Esophagus squamous epithelium (tissue), 5 donors: ENCODE data around the gene UMODL1. TPM values are rescaled to one million over a fixed set of nuclear protein-coding genes. Genes with fewer than 3 reads are reported as not detected.

Experiments used
- DNase-seq: peaks from one replicate; lab custom pipeline; 2025; lab: John Stamatoyannopoulos, UW
- H3K27ac ChIP-seq, 4 donors: fragments of 200-600 bp; sonication (generic); one replicate each; pipeline ENCODE4 v1.5.1; 2016 to 2019; ENCODE audit warnings: mild to moderate bottlenecking in 1 of 4
- H3K27me3 ChIP-seq, 4 donors: fragments of 200-600 bp; sonication (generic); 1 replicate in 3 of 4; 2 replicates in 1 of 4; pipeline versions ENCODE4 v1.5.1 to v1.6.0; 2017 to 2021; ENCODE audit warnings: antibody characterized with exemption in 1 of 4
- H3K36me3 ChIP-seq, 3 donors: fragments of 200-600 bp; sonication (generic); one replicate each; pipeline ENCODE4 v1.5.1; 2016 to 2019
- H3K4me1 ChIP-seq, 3 donors: fragments of 200-600 bp; sonication (generic); one replicate each; pipeline ENCODE4 v1.5.1; 2017 to 2019
- H3K4me3 ChIP-seq, 4 donors: fragments of 200-600 bp; sonication (generic); 1 replicate in 3 of 4; 2 replicates in 1 of 4; pipeline ENCODE4 v1.5.1; 2016 to 2019; ENCODE audit warnings: mild to moderate bottlenecking in 2 of 4, moderate library complexity in 1 of 4
- H3K9me3 ChIP-seq, 3 donors: fragments of 200-600 bp; sonication (generic); one replicate each; pipeline ENCODE4 v1.5.1; 2016 to 2019
- POLR2A ChIP-seq, 4 donors: fragments of 450-650 bp; IDR thresholded peaks; one replicate each; pipeline ENCODE4 v1.6.1; 2017; ENCODE audit warnings: antibody characterized with exemption in 4 of 4, mild to moderate bottlenecking in 4 of 4, moderate library complexity in 3 of 4
- WGBS, 2 donors: methylation state at CpG; one replicate each; pipeline ENCODE4 v1.1.5; 2018; 5-methylcytosine and 5-hydroxymethylcytosine counted together
- intact Hi-C: fragments of 100-400 bp; cut with DNase I; formaldehyde crosslinking; loops from one replicate; pipeline ENCODE4 v1.15.0; 2022
- total RNA-seq, 4 donors: library from RNA; depleted of rRNA; stranded (reverse); fragments of >200 nt; gene quantifications; one replicate each; pipeline ENCODE4 v1.1.0, GENCODE V29; 2016
- TF ChIP-seq, protein P1 (sequence below), 6 experiments: fragments of 450-650 bp in 4 of 6; fragments of 200-600 bp in 2 of 6; sonication (generic) in 2 of 6; IDR thresholded peaks; one replicate each; pipeline ENCODE4 v1.5.1; 2016 to 2019; ENCODE audit warnings: antibody characterized with exemption in 6 of 6, mild to moderate bottlenecking in 4 of 6, moderate library complexity in 4 of 6
- donor health status: DM: yes; HTN: yes; CAD: no.

UMODL1 gene
- total RNA-seq, 4 donors from 2014 or later, result not detected

DNA sequence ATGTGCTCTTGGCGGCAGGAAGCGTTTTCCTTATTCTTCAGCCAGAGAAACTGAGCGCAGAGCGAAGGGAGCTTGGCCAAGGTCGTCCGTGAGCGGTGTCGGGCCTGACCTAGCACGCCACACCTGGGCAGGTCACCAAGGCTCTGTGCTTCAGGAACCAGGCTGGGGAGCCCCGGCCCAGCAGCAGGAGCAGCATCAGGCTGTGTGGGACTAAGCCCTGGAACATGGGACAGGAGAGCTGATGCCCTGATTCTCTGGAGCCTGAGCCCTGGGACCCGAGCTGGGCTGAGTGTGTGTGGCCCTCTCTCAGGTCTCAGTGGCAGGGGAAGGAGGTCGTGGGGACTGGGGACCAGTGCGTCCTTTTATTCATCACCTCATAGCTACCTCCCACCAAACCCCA lies 82.6 kb downstream of the UMODL1 start:
- H3K4me3 ChIP-seq, result no peak overlapping the region
- H3K9me3 ChIP-seq, result no peaks in the 10 kb centered on the region
- no peak for DNase-seq
- H3K27me3 ChIP-seq, result peaks cover 0 to 71% (median 4%) of the 10 kb centered on the region in 4 donors
- 46 to 50% methylated on average over 4 to 9 of the region's 13 CpGs for WGBS, 2 donors
- peaks cover 0 to 14% (median 4%) of the 10 kb centered on the region in 3 donors for H3K4me1 ChIP-seq
- no peak overlapping the region for H3K27ac ChIP-seq
- no peaks in the 10 kb centered on the region for H3K36me3 ChIP-seq
- TF ChIP-seq POLR2A (IDR thresholded peaks at IDR 0.05), result no peak
- TF ChIP-seq, protein P1, sequence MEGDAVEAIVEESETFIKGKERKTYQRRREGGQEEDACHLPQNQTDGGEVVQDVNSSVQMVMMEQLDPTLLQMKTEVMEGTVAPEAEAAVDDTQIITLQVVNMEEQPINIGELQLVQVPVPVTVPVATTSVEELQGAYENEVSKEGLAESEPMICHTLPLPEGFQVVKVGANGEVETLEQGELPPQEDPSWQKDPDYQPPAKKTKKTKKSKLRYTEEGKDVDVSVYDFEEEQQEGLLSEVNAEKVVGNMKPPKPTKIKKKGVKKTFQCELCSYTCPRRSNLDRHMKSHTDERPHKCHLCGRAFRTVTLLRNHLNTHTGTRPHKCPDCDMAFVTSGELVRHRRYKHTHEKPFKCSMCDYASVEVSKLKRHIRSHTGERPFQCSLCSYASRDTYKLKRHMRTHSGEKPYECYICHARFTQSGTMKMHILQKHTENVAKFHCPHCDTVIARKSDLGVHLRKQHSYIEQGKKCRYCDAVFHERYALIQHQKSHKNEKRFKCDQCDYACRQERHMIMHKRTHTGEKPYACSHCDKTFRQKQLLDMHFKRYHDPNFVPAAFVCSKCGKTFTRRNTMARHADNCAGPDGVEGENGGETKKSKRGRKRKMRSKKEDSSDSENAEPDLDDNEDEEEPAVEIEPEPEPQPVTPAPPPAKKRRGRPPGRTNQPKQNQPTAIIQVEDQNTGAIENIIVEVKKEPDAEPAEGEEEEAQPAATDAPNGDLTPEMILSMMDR (IDR thresholded peaks at IDR 0.05), result no peak
- intact Hi-C loops, result loop anchor here (10.0 kb wide), 2 partner anchors 291 to 681 kb away; no protein-coding TSS in a partner anchor

DNA sequence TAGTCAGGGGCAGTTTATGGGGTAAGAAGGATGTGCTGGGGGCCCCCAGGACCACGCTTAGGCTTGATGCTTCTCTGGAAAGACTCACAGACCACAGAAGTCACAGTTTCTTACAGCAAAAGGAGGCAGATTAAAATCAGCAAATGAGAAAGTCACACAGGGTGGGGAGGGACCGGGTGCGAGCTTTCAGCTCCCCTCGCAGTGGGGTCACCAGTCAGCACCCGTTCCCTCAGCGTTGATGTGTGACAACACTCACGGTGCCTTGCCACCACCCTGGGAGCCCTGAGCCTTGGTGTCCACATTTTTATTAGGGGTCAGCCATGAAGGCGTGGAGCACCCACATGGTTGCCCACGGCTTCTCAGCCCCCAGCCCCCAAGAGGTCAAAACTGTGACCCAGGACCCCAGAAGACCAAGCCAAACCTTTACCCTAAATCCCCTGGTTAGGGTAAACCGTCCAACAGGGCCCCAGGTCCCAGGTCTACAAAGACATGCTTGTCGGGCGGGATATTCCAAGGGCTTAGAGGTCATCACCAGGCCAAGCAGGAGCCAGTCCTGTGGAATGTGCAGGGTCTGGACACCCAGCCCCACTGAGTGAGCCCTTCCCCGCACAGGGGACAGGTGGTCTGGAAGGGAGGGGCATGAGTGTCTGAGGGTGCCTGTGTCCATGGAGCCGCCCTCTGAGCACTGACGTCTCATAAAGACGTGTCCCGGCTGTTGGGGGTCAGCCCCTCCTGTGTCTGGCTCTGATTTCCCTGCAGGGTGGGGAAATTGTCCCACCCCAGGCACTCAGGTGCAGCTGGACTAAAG lies 83.3 kb downstream of the UMODL1 start:
- Histone ChIP-seq H3K4me3 (no peak overlapping the region), H3K36me3 (no peaks in the 10 kb centered on the region), H3K4me1 (peaks cover 0 to 14% (median 4%) of the 10 kb centered on the region in 3 donors), H3K27ac (no peak overlapping the region), H3K9me3 (no peaks in the 10 kb centered on the region), H3K27me3 (peaks cover 0 to 78% (median 4%) of the 10 kb centered on the region in 4 donors)
- 88 to 95% methylated on average over 8 to 12 of the region's 17 CpGs for WGBS, 2 donors
- no peak for DNase-seq
- no peak for TF ChIP-seq POLR2A (IDR thresholded peaks at IDR 0.05)
- TF ChIP-seq, protein P1 (IDR thresholded peaks at IDR 0.05), result no peak
- intact Hi-C loops, result loop anchor here (10.0 kb wide), 2 partner anchors 290 to 680 kb away; no protein-coding TSS in a partner anchor

DNA sequence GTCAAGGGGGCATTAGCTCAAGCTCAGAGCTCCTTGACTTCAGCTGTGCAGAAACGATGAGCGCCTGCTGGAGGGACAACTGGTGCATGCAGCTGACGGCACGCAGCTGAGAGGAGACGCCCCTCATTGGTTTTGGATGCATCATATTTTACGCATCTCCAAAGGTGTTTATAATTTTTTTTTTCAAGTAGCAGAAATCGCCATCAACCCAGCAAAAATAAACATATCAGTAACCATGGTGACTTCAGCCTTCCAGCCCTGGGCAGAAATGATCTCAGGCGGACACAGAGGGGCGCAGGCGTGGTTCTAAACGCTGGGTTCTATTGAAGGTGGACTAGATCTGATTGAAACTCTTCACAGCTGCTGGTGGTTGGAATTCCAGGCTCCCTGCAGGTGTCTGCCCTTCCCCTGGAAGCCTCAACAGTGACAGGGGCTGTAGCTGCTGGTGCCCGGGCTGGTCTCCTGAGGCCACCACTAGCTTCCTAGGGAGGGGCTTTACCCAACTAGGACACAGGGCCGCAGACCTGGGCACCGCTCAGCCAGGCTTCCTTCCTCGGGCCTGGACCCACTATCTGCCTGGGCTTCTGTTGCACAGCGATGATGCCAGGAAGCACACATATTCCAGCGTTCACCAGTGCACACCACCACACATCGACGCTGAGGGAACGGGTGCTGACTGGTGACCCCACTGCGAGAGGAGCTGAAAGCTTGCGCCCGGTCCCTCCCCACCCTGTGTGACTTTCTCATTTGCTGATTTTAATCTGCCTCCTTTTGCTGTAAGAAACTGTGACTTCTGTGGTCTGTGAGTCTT lies 84.1 kb downstream of the UMODL1 start:
- Histone ChIP-seq H3K27me3 (peaks cover 0 to 85% (median 4%) of the 10 kb centered on the region in 4 donors), H3K4me3 (no peak overlapping the region), H3K9me3 (no peaks in the 10 kb centered on the region), H3K27ac (no peak overlapping the region), H3K4me1 (peaks cover 0 to 14% (median 4%) of the 10 kb centered on the region in 3 donors), H3K36me3 (no peaks in the 10 kb centered on the region)
- TF ChIP-seq, protein P1 (IDR thresholded peaks at IDR 0.05), result no peak
- no peak for TF ChIP-seq POLR2A (IDR thresholded peaks at IDR 0.05)
- intact Hi-C loops, result loop anchor here (10.0 kb wide), 2 partner anchors 290 to 680 kb away; no protein-coding TSS in a partner anchor
- WGBS, 2 donors, result 79 to 96% methylated on average over 11 to 23 of the region's 23 CpGs
- no peak for DNase-seq

DNA sequence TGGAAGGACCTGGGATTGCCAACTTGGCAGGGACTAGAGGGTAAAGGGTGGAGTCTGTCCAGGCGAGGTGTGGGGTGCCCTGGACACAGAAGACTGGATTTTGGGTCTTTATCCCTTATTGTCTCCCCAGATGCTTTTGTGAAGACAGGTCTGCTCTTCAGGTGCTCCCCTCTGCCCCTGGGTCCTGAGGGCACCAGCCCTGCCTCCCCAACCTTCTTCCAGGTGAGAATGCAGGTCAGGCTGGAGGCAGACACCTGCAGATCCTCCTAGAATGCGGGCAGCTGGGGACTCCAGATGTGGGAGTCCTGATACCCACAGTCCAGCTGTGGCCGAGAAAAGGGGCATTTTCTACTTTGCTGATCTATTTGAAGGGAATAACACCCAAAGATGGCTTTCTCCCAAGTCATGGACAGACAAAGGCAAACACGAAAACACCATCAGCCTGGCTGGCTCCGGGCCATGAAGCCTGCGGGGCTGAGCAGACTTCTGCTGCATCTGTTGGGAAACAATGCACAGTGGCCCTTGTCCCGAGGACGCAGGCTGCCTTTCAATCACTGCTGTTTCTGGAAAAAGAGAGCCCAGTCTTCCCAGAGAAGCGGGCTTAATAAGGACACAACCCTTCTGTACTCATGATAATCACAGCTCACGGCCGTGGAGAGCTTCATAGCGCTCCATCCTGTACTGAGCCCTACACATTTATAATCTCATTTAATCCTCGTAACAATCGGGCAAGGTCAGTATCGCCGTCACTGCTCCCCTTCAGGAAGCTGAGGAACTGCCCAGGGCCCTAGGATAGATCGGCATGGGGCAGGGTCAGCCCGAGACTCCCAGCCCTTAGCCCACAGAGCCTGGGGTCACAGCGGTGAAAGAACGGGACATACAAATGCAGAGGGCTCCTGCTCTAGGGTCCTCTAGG lies 85.8 kb downstream of the UMODL1 start:
- no peaks in the 10 kb centered on the region for H3K9me3 ChIP-seq
- peaks cover 0 to 14% (median 4%) of the 10 kb centered on the region in 3 donors for H3K4me1 ChIP-seq
- intact Hi-C loops, result loop anchor here (10.0 kb wide), 2 partner anchors 288 to 678 kb away; no protein-coding TSS in a partner anchor
- H3K36me3 ChIP-seq, result no peaks in the 10 kb centered on the region
- TF ChIP-seq POLR2A (IDR thresholded peaks at IDR 0.05), result no peak
- TF ChIP-seq, protein P1 (IDR thresholded peaks at IDR 0.05), result no peak
- no peak overlapping the region for H3K4me3 ChIP-seq
- H3K27ac ChIP-seq, result no peak overlapping the region
- 34 to 44% methylated on average over 4 to 10 of the region's 20 CpGs for WGBS, 2 donors
- no peak for DNase-seq
- peaks cover 0 to 78% (median 4%) of the 10 kb centered on the region in 4 donors for H3K27me3 ChIP-seq
